Lung (tissue), 12 donors: ENCODE results near the gene SETBP1. TPM values are rescaled to one million over a fixed set of nuclear protein-coding genes. Genes with fewer than 3 reads are reported as not detected.

Source experiments
- ATAC-seq: fragments of 200-7000 bp; cut with Tn5 transposase; one replicate; pipeline ENCODE4 v1.9.1; 2020; ENCODE audit warnings: moderate number of reproducible peaks; ENCODE audit not compliant: insufficient read depth, low FRiP score
- DNase-seq, 3 donors: peaks; one replicate each; pipeline ENCODE4 v3.0.0-alpha.2; 2013 to 2017
- H3K27ac ChIP-seq, 2 donors: one replicate each; pipeline ENCODE4 v1.5.1; 2013; ENCODE audit warnings: mild to moderate bottlenecking in 2 of 2, moderate library complexity in 2 of 2, control low read depth in 1 of 2, inconsistent platforms in 1 of 2, low read depth in 1 of 2, low read length in 1 of 2
- H3K27me3 ChIP-seq, 3 donors: one replicate each; pipeline ENCODE4 v1.5.1; 2013; ENCODE audit warnings: low read length in 2 of 3; ENCODE audit not compliant: control insufficient read depth in 3 of 3, insufficient read depth in 3 of 3
- H3K36me3 ChIP-seq, 4 donors: one replicate each; pipeline ENCODE4 v1.5.1; 2013; ENCODE audit warnings: low read length in 4 of 4, mild to moderate bottlenecking in 1 of 4, moderate library complexity in 1 of 4; ENCODE audit not compliant: control insufficient read depth in 4 of 4, insufficient read depth in 4 of 4
- H3K4me1 ChIP-seq, 5 donors: one replicate each; pipeline ENCODE4 v1.5.1; 2013; ENCODE audit warnings: low read length in 5 of 5, mild to moderate bottlenecking in 2 of 5, moderate library complexity in 1 of 5; ENCODE audit not compliant: control insufficient read depth in 5 of 5, insufficient read depth in 5 of 5
- H3K4me3 ChIP-seq: one replicate; pipeline ENCODE4 v1.5.1; 2013; ENCODE audit warnings: mild to moderate bottlenecking, control low read depth, moderate library complexity
- H3K9ac ChIP-seq, 2 donors: one replicate each; pipeline ENCODE4 v1.5.1; 2013; ENCODE audit warnings: low read length in 2 of 2, control low read depth in 1 of 2; ENCODE audit not compliant: insufficient read depth in 1 of 2
- H3K9me3 ChIP-seq, 4 donors: one replicate each; pipeline ENCODE4 v1.5.1; 2013; ENCODE audit warnings: low read length in 3 of 4, mild to moderate bottlenecking in 1 of 4, moderate library complexity in 1 of 4; ENCODE audit not compliant: control insufficient read depth in 4 of 4, insufficient read depth in 3 of 4
- WGBS, 2 donors: extraction: QIAGEN DNeasy Blood & Tissue Kit; methylation state at CpG; one replicate each; pipeline ENCODE4 v1.1.7; 2013; 5-methylcytosine and 5-hydroxymethylcytosine counted together
- polyA plus RNA-seq, 2 donors: library from polyadenylated mRNA; stranded (reverse); fragments of 200-250 nt; gene quantifications; one replicate each; pipeline ENCODE4 v1.2.1, GENCODE V29; 2013
- total RNA-seq, 2 donors: library from RNA; depleted of rRNA in 1 of 2; stranded (reverse); fragments of >200 nt in 1 of 2; gene quantifications; one replicate each; pipeline ENCODE4 v1.2.1, GENCODE V29; 2014 to 2021
- TF ChIP-seq, protein P1 (sequence below): IDR thresholded peaks from 2 replicates; pipeline ENCODE4 v1.5.1; 2012; ENCODE audit warnings: mild to moderate bottlenecking; ENCODE audit errors: control extremely low read depth, extremely low read depth
- donor health status: control.
- donor health status: control.
- donor health status: Bipolar disorder and iron deficiency.
- donor health status: healthy.
- donor health status: DM: yes; HTN: yes; CAD: no.

Gene SETBP1
- total and polyA plus RNA-seq, 4 donors: 1.6 to 43.8 (median 16.6) TPM

DNA sequence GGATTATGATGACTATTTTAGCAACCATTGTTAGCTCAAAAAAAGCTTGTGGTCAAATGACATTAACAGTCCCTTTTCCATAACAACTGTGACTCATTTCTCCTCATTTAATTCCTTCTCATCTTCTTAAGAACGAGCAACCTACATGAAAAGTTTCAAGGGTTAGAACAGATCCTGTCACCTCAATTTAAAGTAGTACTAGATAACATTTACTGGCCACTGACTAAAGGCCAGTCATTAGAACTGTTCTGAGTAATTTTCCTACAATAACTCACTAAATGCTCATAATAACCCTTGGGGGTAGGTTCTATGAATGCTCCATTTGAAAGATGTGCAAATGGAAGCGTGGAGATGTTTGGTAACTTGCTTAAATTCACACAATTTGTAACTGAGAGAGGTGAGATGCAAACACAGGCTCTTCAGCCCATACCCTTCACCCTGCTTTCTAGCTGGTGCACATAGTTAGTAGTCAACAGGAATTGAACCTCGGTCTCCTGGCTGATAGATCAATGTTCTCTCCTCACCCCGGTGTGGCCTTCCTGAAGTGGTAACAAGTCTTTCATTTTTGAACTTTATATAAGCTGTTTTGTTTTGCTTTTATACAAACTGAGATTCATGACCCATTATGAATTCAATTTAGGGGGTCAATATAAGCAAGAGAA lies 212.5 kb downstream of the SETBP1 start:
- no peak overlapping the region for H3K4me3 ChIP-seq
- DNase-seq (no peak), ATAC-seq (no peak)
- 73 to 89% methylated on average over 4 of the region's 4 CpGs for WGBS, 2 donors
- TF ChIP-seq, protein P1, sequence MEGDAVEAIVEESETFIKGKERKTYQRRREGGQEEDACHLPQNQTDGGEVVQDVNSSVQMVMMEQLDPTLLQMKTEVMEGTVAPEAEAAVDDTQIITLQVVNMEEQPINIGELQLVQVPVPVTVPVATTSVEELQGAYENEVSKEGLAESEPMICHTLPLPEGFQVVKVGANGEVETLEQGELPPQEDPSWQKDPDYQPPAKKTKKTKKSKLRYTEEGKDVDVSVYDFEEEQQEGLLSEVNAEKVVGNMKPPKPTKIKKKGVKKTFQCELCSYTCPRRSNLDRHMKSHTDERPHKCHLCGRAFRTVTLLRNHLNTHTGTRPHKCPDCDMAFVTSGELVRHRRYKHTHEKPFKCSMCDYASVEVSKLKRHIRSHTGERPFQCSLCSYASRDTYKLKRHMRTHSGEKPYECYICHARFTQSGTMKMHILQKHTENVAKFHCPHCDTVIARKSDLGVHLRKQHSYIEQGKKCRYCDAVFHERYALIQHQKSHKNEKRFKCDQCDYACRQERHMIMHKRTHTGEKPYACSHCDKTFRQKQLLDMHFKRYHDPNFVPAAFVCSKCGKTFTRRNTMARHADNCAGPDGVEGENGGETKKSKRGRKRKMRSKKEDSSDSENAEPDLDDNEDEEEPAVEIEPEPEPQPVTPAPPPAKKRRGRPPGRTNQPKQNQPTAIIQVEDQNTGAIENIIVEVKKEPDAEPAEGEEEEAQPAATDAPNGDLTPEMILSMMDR: no peak
- H3K36me3 ChIP-seq: peaks cover 0 to 8% (median under 1%) of the 10 kb centered on the region in 4 donors
- peaks cover 1 to 14% (median 5%) of the 10 kb centered on the region in 5 donors for H3K4me1 ChIP-seq
- H3K9me3 ChIP-seq: peaks cover 0 to 10% (median 0%) of the 10 kb centered on the region in 4 donors
- H3K27ac ChIP-seq: no peak overlapping the region
- H3K9ac ChIP-seq: no peak overlapping the region
- no peaks in the 10 kb centered on the region for H3K27me3 ChIP-seq

DNA sequence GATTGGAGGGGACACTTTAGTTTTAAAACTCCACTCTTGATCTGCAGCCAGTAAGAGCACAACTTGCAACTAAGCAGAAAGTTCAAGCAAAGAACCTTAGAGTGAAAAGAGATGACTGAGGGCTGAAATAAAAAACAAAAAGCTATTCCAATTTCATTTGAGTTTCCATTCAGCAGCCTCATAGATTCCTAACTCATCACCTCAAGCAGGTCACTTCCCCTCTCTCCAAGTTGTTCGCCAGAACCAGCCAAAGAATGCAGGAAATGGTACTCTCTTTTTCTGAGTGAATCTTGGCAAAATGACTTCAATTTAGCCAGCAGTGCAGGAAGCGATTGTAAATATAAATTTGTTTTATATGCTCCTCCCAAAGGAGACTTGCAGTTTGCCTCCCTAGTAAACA lies 213.3 kb downstream of the SETBP1 start:
- DNase-seq (peak in 2 of 3 donors; percentile 57 to 67), ATAC-seq (no peak)
- H3K9me3 ChIP-seq: peaks cover 0 to 10% (median 0%) of the 10 kb centered on the region in 4 donors
- WGBS, 2 donors: 52 to 64% methylated on average over 2 of the region's 2 CpGs
- H3K9ac ChIP-seq: peak overlapping the region in 1 of 2 donors; percentile 19
- no peak overlapping the region for H3K27ac ChIP-seq
- H3K36me3 ChIP-seq: peaks cover 0 to 8% (median under 1%) of the 10 kb centered on the region in 4 donors
- TF ChIP-seq, protein P1: no peak
- peaks cover 1 to 21% (median 7%) of the 10 kb centered on the region in 5 donors for H3K4me1 ChIP-seq
- H3K27me3 ChIP-seq: no peaks in the 10 kb centered on the region
- H3K4me3 ChIP-seq: no peak overlapping the region

DNA sequence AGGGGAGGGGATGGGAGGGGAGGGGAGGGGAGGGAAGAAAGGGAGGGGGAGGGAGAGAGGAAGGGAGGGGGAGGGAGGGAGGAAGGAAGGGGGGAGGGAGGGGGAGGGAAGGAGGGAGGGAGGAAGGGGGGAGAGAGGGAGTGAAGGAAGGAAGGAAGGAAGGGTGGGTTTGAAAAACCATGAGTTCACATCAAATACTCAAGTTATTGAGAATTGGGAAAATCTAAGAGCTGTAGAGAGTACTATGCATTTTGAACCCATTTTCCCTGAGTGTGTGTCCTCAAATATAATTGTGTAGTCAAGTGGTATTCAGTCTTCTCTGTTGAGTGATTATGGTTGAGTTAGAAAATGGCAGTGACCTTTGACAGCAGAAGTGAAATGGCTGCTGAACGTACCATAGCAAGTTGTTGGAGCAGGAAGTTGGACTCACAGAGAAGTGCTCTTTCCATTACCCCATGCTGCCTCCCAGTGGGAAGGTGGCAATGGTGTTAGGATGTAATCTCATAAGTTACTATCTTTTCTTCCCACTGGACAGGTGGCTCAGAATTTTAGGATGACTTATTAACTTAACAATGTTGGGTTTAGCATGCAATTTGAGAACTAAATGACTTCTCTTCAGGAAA lies 214.6 kb downstream of the SETBP1 start:
- H3K4me3 ChIP-seq: no peak overlapping the region
- TF ChIP-seq, protein P1: no peak
- H3K27ac ChIP-seq: no peak overlapping the region
- H3K4me1 ChIP-seq: peaks cover 1 to 23% (median 7%) of the 10 kb centered on the region in 5 donors
- DNase-seq (peak in 2 of 3 donors; percentile 11 to 31), ATAC-seq (no peak)
- peaks cover 0 to 10% (median 0%) of the 10 kb centered on the region in 4 donors for H3K9me3 ChIP-seq
- H3K36me3 ChIP-seq: peaks cover 0 to 8% (median under 1%) of the 10 kb centered on the region in 4 donors
- no peak overlapping the region for H3K9ac ChIP-seq
- 10 to 25% methylated on average over 1 of the region's 1 CpG for WGBS, 2 donors
- no peaks in the 10 kb centered on the region for H3K27me3 ChIP-seq
